ENCODE data around the gene MEGF6. TPM values are rescaled to one million over a fixed set of nuclear protein-coding genes. Genes with fewer than 3 reads are reported as not detected.

The MEGF6 gene
- total RNA-seq, 1 experiment from 2014 or later, result 21.3 TPM

- H3K27me3 Mint-ChIP-seq (ENCODE audit: low read depth), result peaks cover 13% of the 10 kb centered on the region
- TF ChIP-seq, protein P1, sequence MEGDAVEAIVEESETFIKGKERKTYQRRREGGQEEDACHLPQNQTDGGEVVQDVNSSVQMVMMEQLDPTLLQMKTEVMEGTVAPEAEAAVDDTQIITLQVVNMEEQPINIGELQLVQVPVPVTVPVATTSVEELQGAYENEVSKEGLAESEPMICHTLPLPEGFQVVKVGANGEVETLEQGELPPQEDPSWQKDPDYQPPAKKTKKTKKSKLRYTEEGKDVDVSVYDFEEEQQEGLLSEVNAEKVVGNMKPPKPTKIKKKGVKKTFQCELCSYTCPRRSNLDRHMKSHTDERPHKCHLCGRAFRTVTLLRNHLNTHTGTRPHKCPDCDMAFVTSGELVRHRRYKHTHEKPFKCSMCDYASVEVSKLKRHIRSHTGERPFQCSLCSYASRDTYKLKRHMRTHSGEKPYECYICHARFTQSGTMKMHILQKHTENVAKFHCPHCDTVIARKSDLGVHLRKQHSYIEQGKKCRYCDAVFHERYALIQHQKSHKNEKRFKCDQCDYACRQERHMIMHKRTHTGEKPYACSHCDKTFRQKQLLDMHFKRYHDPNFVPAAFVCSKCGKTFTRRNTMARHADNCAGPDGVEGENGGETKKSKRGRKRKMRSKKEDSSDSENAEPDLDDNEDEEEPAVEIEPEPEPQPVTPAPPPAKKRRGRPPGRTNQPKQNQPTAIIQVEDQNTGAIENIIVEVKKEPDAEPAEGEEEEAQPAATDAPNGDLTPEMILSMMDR (conservative IDR thresholded peaks at IDR 0.05), result no peak
- peaks cover 7% of the 10 kb centered on the region for H3K79me1 ChIP-seq (ENCODE audit: insufficient read depth, low read depth, low read length, poor library complexity, severe bottlenecking)
- H2BK120ac ChIP-seq (ENCODE audit: low read depth, low read length, poor library complexity, severe bottlenecking), result no peak overlapping the region
- H3K9ac ChIP-seq (ENCODE audit: extremely low read depth, insufficient read length, low read length), result no peak overlapping the region
- H3K27ac ChIP-seq (ENCODE audit: insufficient read length, low read depth, low read length), result no peak overlapping the region
- H3K36me3 Mint-ChIP-seq (ENCODE audit: insufficient read depth in 1 of 3, low read depth in 3 of 3), result peaks cover 0 to 5% (median 4%) of the 10 kb centered on the region in 3 experiments; a peak in 2 of 7 replicates
- no peaks in the 10 kb centered on the region; the same call in 1 of the 2 replicates for H3K79me2 ChIP-seq (ENCODE audit: insufficient read depth, low read length)
- H4K5ac ChIP-seq (ENCODE audit: insufficient read length, low read depth, low read length), result no peak overlapping the region
- H4K91ac ChIP-seq (ENCODE audit: insufficient read length, low read depth, low read length), result no peak overlapping the region
- no peak overlapping the region for H3K4me2 ChIP-seq (ENCODE audit: insufficient read depth, insufficient read length, low read length)
- peaks cover 0 to 4% of the 10 kb centered on the region in 2 experiments; a peak in 2 of 5 replicates for H3K9me3 Mint-ChIP-seq
- no peaks in the 10 kb centered on the region for H3K9me3 ChIP-seq (ENCODE audit: control insufficient read depth, low read depth, low read length)
- no peak overlapping the region for H3K4ac ChIP-seq (ENCODE audit: low read depth, low read length)
- H4K8ac ChIP-seq (replicated peaks; ENCODE audit: insufficient read length, low read depth, low read length), result no peak overlapping the region
- no peak for DNase-seq
- H3K4me1 Mint-ChIP-seq, result peaks cover 9 to 17% of the 10 kb centered on the region in 2 experiments; a peak in 3 of 4 replicates
- H4K20me1 ChIP-seq (ENCODE audit: control insufficient read depth, insufficient read depth, insufficient read length), result no peaks in the 10 kb centered on the region
- no peak overlapping the region for H3K23ac ChIP-seq (ENCODE audit: insufficient read length, low read depth, low read length)
- no peak overlapping the region for H2BK12ac ChIP-seq (ENCODE audit: insufficient read length, low read depth, low read length)
- no peak overlapping the region for H2BK5ac ChIP-seq (ENCODE audit: insufficient read length, low read length)
- no peak overlapping the region for H2AK5ac ChIP-seq (ENCODE audit: insufficient read length, low read length)
- H3K56ac ChIP-seq (ENCODE audit: insufficient read length, low read depth, low read length), result no peak overlapping the region
- H3K27ac Mint-ChIP-seq, result no peak overlapping the region
- H2BK15ac ChIP-seq (ENCODE audit: low read depth, low read length), result no peak overlapping the region
- no peak overlapping the region; a peak in 1 of 5 replicates for H3K4me3 Mint-ChIP-seq
- H3K4me1 ChIP-seq (ENCODE audit: insufficient read depth, low read length), result no peaks in the 10 kb centered on the region
- no peak overlapping the region for H3K18ac ChIP-seq (ENCODE audit: insufficient read length, low read depth, low read length)
- no peak overlapping the region for H2AFZ ChIP-seq (ENCODE audit: low read length)
- peaks cover 3% of the 10 kb centered on the region for H3K23me2 ChIP-seq (ENCODE audit: insufficient read length, low read depth, low read length, poor library complexity, severe bottlenecking)
- H3T11ph ChIP-seq (ENCODE audit: low read length), result no peak overlapping the region
- no peaks in the 10 kb centered on the region for H3K27me3 ChIP-seq (ENCODE audit: insufficient read depth, low read length)
- no peak overlapping the region for H3K14ac ChIP-seq (ENCODE audit: insufficient read depth, low read length)
- H2BK20ac ChIP-seq (ENCODE audit: low read depth, low read length, poor library complexity, severe bottlenecking), result no peak overlapping the region
- WGBS (ENCODE audit: extremely low coverage, insufficient read length, low lambda C conversion rate), result no CpG with 5 or more reads among the region's 5 CpGs
These were observed 158.5 kb downstream of the MEGF6 start for GRCh38 chr1:3452866-3453175.
